Measurements from ENCODE around the gene ATL3.

ATL3 gene

GRCh38 chr11:63681321-63682065 is 10.3 kb upstream of the ATL3 start, which contains the start of gene RTN3:
TSS of gene RTN3 (plus strand) at chr11:63681500. CDS start at chr11:63681637, 137 bp downstream.
- WGBS, 2 experiments (ENCODE audit: insufficient coverage in 2 of 2) = 0% methylated on average over 35 to 41 of the region's 74 CpGs
- Histone ChIP-seq H3K9me3 (ENCODE audit: control insufficient read depth, low read length) (no peaks in the 10 kb centered on the region), H3K4me3 (ENCODE audit: extremely low read depth, insufficient read depth, low read length, poor library complexity, severe bottlenecking) (peak within 1 kb of the TSS; percentile 91), H3K36me3 (ENCODE audit: control insufficient read depth, insufficient read depth, low read length) (peaks cover 2% of the 10 kb centered on the region), H3K27ac (ENCODE audit: low read depth, low read length, severe bottlenecking) (peak within 1 kb of the TSS; percentile 83), H3K4me1 (ENCODE audit: control insufficient read depth, insufficient read depth, low read length, poor library complexity, severe bottlenecking) (peaks cover 8% of the 10 kb centered on the region)

GRCh38 chr11:63680834-63681320 is 9.7 kb upstream of the ATL3 start:
- WGBS, 2 experiments (ENCODE audit: insufficient coverage in 2 of 2) = 10 to 25% methylated on average over 11 to 17 of the region's 18 CpGs
- no peaks in the 10 kb centered on the region for H3K9me3 ChIP-seq (ENCODE audit: control insufficient read depth, low read length)
- peaks cover 2% of the 10 kb centered on the region for H3K36me3 ChIP-seq (ENCODE audit: control insufficient read depth, insufficient read depth, low read length)
- H3K27ac ChIP-seq (ENCODE audit: low read depth, low read length, severe bottlenecking) = no peak overlapping the region
- peak overlapping the region; percentile 91 for H3K4me3 ChIP-seq (ENCODE audit: extremely low read depth, insufficient read depth, low read length, poor library complexity, severe bottlenecking)
- H3K4me1 ChIP-seq (ENCODE audit: control insufficient read depth, insufficient read depth, low read length, poor library complexity, severe bottlenecking) = peaks cover 8% of the 10 kb centered on the region

GRCh38 chr11:63673579-63673978 is 2.4 kb upstream of the ATL3 start:
- WGBS, 2 experiments (ENCODE audit: insufficient coverage in 2 of 2) = 80% methylated on average over 1 of the region's 4 CpGs; no CpG with 5 or more reads in 1 of the 2 experiments
- no peak overlapping the region for H3K4me3 ChIP-seq (ENCODE audit: extremely low read depth, insufficient read depth, low read length, poor library complexity, severe bottlenecking)
- no peak overlapping the region for H3K27ac ChIP-seq (ENCODE audit: low read depth, low read length, severe bottlenecking)
- H3K9me3 ChIP-seq (ENCODE audit: control insufficient read depth, low read length) = no peaks in the 10 kb centered on the region
- no peaks in the 10 kb centered on the region for H3K4me1 ChIP-seq (ENCODE audit: control insufficient read depth, insufficient read depth, low read length, poor library complexity, severe bottlenecking)
- H3K36me3 ChIP-seq (ENCODE audit: control insufficient read depth, insufficient read depth, low read length) = peaks cover 2% of the 10 kb centered on the region

GRCh38 chr11:63672936-63673539 is 1.9 kb upstream of the ATL3 start:
- Histone ChIP-seq H3K27ac (ENCODE audit: low read depth, low read length, severe bottlenecking) (no peak overlapping the region), H3K36me3 (ENCODE audit: control insufficient read depth, insufficient read depth, low read length) (peaks cover 2% of the 10 kb centered on the region), H3K4me3 (ENCODE audit: extremely low read depth, insufficient read depth, low read length, poor library complexity, severe bottlenecking) (no peak overlapping the region), H3K4me1 (ENCODE audit: control insufficient read depth, insufficient read depth, low read length, poor library complexity, severe bottlenecking) (peaks cover 3% of the 10 kb centered on the region), H3K9me3 (ENCODE audit: control insufficient read depth, low read length) (no peaks in the 10 kb centered on the region)
- WGBS, 2 experiments (ENCODE audit: insufficient coverage in 2 of 2) = no CpG with 5 or more reads among the region's 1 CpG

- Histone ChIP-seq H3K4me3 (ENCODE audit: extremely low read depth, insufficient read depth, low read length, poor library complexity, severe bottlenecking) (no peak overlapping the region), H3K9me3 (ENCODE audit: control insufficient read depth, low read length) (no peaks in the 10 kb centered on the region), H3K27ac (ENCODE audit: low read depth, low read length, severe bottlenecking) (no peak overlapping the region), H3K36me3 (ENCODE audit: control insufficient read depth, insufficient read depth, low read length) (peaks cover 2% of the 10 kb centered on the region), H3K4me1 (ENCODE audit: control insufficient read depth, insufficient read depth, low read length, poor library complexity, severe bottlenecking) (peaks cover 12% of the 10 kb centered on the region)
- WGBS, 2 experiments (ENCODE audit: insufficient coverage in 2 of 2) = 96 to 97% methylated on average over 14 to 15 of the region's 16 CpGs
Observed at GRCh38 chr11:63672156-63672463, 934 bp upstream of the ATL3 start.

- 7 to 9% methylated on average over 56 to 57 of the region's 63 CpGs for WGBS, 2 experiments (ENCODE audit: insufficient coverage in 2 of 2)
- Histone ChIP-seq H3K4me3 (ENCODE audit: extremely low read depth, insufficient read depth, low read length, poor library complexity, severe bottlenecking) (peak overlapping the region; percentile 66), H3K4me1 (ENCODE audit: control insufficient read depth, insufficient read depth, low read length, poor library complexity, severe bottlenecking) (peaks cover 14% of the 10 kb centered on the region), H3K9me3 (ENCODE audit: control insufficient read depth, low read length) (no peaks in the 10 kb centered on the region), H3K27ac (ENCODE audit: low read depth, low read length, severe bottlenecking) (peak overlapping the region; percentile 59), H3K36me3 (ENCODE audit: control insufficient read depth, insufficient read depth, low read length) (peaks cover 6% of the 10 kb centered on the region)
Observed at GRCh38 chr11:63670433-63671321, 499 bp downstream of the ATL3 start.

GRCh38 chr11:63670096-63670432 is 1.1 kb downstream of the ATL3 start:
- no peak overlapping the region for H3K27ac ChIP-seq (ENCODE audit: low read depth, low read length, severe bottlenecking)
- WGBS, 2 experiments (ENCODE audit: insufficient coverage in 2 of 2) = 86% methylated on average over 6 of the region's 7 CpGs

GRCh38 chr11:63667995-63668795 is 3.0 kb downstream of the ATL3 start:
- H3K4me3 ChIP-seq (ENCODE audit: extremely low read depth, insufficient read depth, low read length, poor library complexity, severe bottlenecking) = no peak overlapping the region
- 33% methylated on average over 1 of the region's 3 CpGs; no CpG with 5 or more reads in 1 of the 2 experiments for WGBS, 2 experiments (ENCODE audit: insufficient coverage in 2 of 2)
- no peaks in the 10 kb centered on the region for H3K9me3 ChIP-seq (ENCODE audit: control insufficient read depth, low read length)
- peaks cover 6% of the 10 kb centered on the region for H3K36me3 ChIP-seq (ENCODE audit: control insufficient read depth, insufficient read depth, low read length)
- H3K27ac ChIP-seq (ENCODE audit: low read depth, low read length, severe bottlenecking) = peak overlapping the region; percentile 36
- H3K4me1 ChIP-seq (ENCODE audit: control insufficient read depth, insufficient read depth, low read length, poor library complexity, severe bottlenecking) = peaks cover 18% of the 10 kb centered on the region

More at GRCh38 chr11:63670096-63670432, 1.1 kb downstream of the ATL3 start:
- peak overlapping the region; percentile 66 for H3K4me3 ChIP-seq (ENCODE audit: extremely low read depth, insufficient read depth, low read length, poor library complexity, severe bottlenecking)
- peaks cover 14% of the 10 kb centered on the region for H3K4me1 ChIP-seq (ENCODE audit: control insufficient read depth, insufficient read depth, low read length, poor library complexity, severe bottlenecking)
- H3K36me3 ChIP-seq (ENCODE audit: control insufficient read depth, insufficient read depth, low read length) = peaks cover 6% of the 10 kb centered on the region
- H3K9me3 ChIP-seq (ENCODE audit: control insufficient read depth, low read length) = no peaks in the 10 kb centered on the region

GRCh38 chr11:63666874-63667273 is 4.3 kb downstream of the ATL3 start:
- 92 to 93% methylated on average over 2 of the region's 4 CpGs for WGBS, 2 experiments (ENCODE audit: insufficient coverage in 2 of 2)
- Histone ChIP-seq H3K4me1 (ENCODE audit: control insufficient read depth, insufficient read depth, low read length, poor library complexity, severe bottlenecking) (peaks cover 18% of the 10 kb centered on the region), H3K36me3 (ENCODE audit: control insufficient read depth, insufficient read depth, low read length) (peaks cover 6% of the 10 kb centered on the region), H3K27ac (ENCODE audit: low read depth, low read length, severe bottlenecking) (no peak overlapping the region), H3K9me3 (ENCODE audit: control insufficient read depth, low read length) (no peaks in the 10 kb centered on the region), H3K4me3 (ENCODE audit: extremely low read depth, insufficient read depth, low read length, poor library complexity, severe bottlenecking) (no peak overlapping the region)

- no CpG with 5 or more reads among the region's 1 CpG for WGBS, 2 experiments (ENCODE audit: insufficient coverage in 2 of 2)
- H3K9me3 ChIP-seq (ENCODE audit: control insufficient read depth, low read length) = no peaks in the 10 kb centered on the region
- H3K36me3 ChIP-seq (ENCODE audit: control insufficient read depth, insufficient read depth, low read length) = peaks cover 4% of the 10 kb centered on the region
- no peak overlapping the region for H3K4me3 ChIP-seq (ENCODE audit: extremely low read depth, insufficient read depth, low read length, poor library complexity, severe bottlenecking)
- H3K4me1 ChIP-seq (ENCODE audit: control insufficient read depth, insufficient read depth, low read length, poor library complexity, severe bottlenecking) = peaks cover 18% of the 10 kb centered on the region
- H3K27ac ChIP-seq (ENCODE audit: low read depth, low read length, severe bottlenecking) = no peak overlapping the region
Observed at GRCh38 chr11:63663809-63664208, 7.4 kb downstream of the ATL3 start.

All from mesodermal cell (in vitro differentiated cells).